Prostate gland (tissue), 2 donors: ENCODE results near the gene MALAT1. TPM values are rescaled to one million over a fixed set of nuclear protein-coding genes. Genes with fewer than 3 reads are reported as not detected.

Source experiments
- DNase-seq: peaks from one replicate; pipeline ENCODE4 v3.0.0-alpha.2; 2019; ENCODE audit warnings: low spot score
- H3K27ac ChIP-seq, 2 donors: fragments of 200-600 bp; sonication (generic); 2 replicates each; pipeline ENCODE4 v1.5.1; 2017 to 2019
- H3K27me3 ChIP-seq: fragments of 200-600 bp; sonication (generic); replicated peaks from 2 replicates; pipeline ENCODE4 v1.5.1; 2019; ENCODE audit not compliant: insufficient read depth
- H3K36me3 ChIP-seq, 2 donors: fragments of 200-600 bp; sonication (generic); 1 replicate in 1 of 2; 2 replicates in 1 of 2; pipeline versions ENCODE4 v1.5.1 to v1.8.1; 2017 to 2019
- H3K4me1 ChIP-seq: fragments of 200-600 bp; sonication (generic); replicated peaks from 2 replicates; pipeline ENCODE4 v1.5.1; 2019
- H3K4me3 ChIP-seq, 2 donors: fragments of 200-600 bp; sonication (generic); 2 replicates each; pipeline ENCODE4 v1.5.1; 2017 to 2019
- H3K9me3 ChIP-seq: fragments of 200-600 bp; sonication (generic); 2 replicates; pipeline ENCODE4 v1.5.1; 2017
- POLR2A ChIP-seq: fragments of 450-650 bp; IDR thresholded peaks from one replicate; pipeline ENCODE4 v1.6.1; 2016; ENCODE audit warnings: antibody characterized with exemption, mild to moderate bottlenecking
- POLR2AphosphoS5 ChIP-seq: sonication (generic); formaldehyde crosslinking; IDR thresholded peaks from one replicate; pipeline ENCODE4 v1.6.1; 2017; ENCODE audit warnings: antibody characterized with exemption
- WGBS: methylation state at CpG from one replicate; pipeline ENCODE4 v1.1.5; 2018; 5-methylcytosine and 5-hydroxymethylcytosine counted together
- intact Hi-C: fragments of 100-400 bp; cut with DNase I; formaldehyde crosslinking; loops from one replicate; pipeline ENCODE4 v1.14.2; 2022
- small RNA-seq, 2 donors: library from RNA; depleted of rRNA; stranded (forward); fragments of <200 nt; gene quantifications; one replicate each; pipeline ENCODE3, GENCODE V24; 2016
- total RNA-seq, 2 donors: library from RNA; depleted of rRNA; stranded (reverse); fragments of >200 nt; gene quantifications; one replicate each; pipeline ENCODE4 v1.1.0, GENCODE V29; 2016
- TF ChIP-seq, protein P1 (sequence below), 4 experiments: fragments of 200-600 bp in 2 of 4; fragments of 450-650 bp in 2 of 4; sonication (generic) in 2 of 4; IDR thresholded peaks; 1 replicate in 3 of 4; 2 replicates in 1 of 4; pipeline ENCODE4 v1.5.1; 2016 to 2019; ENCODE audit warnings: antibody characterized with exemption in 4 of 4, mild to moderate bottlenecking in 2 of 4, moderate library complexity in 2 of 4

Gene MALAT1
- total RNA-seq, 2 donors from 2014 or later: 5,964 to 9,097 TPM

DNA sequence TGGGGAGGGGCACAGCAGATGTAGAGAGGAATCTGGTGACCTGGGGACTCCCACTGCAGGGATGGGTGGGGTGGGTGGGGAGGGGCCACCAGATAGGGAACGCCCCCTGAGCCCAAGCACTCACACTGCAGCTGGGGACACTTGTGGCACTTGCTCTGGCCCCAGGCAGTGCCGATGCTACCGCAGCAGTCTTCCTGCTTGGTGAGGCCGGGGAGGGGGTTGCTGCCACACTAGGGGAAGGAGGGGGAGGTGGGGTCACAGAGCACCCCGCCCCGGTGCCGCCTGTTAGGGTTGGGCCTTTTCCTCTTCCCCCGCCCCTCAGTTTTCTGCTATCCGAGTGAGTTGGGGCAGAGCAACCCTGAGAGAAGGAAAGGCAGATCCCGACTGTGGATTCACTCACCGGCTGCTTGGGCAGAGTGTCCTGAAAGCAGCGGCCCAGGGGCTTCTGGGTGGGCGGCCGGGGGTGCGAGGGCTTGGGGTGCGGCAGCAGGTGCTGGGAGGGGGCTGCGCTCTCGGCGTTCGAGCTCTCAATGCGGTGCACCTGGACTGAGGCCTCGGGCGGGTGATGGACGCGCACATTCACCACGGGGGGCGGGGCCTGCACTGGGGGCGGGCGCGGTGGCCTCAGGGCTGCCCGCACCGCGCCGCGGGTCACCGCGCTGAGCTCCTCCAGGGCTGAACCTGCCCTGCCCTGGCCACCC is 54.6 kb downstream of the MALAT1 start:
- no peak overlapping the region for H3K27ac ChIP-seq
- H3K36me3 ChIP-seq: no peaks in the 10 kb centered on the region
- DNase-seq: no peak
- peaks cover 5% of the 10 kb centered on the region for H3K4me1 ChIP-seq
- no peak overlapping the region for H3K4me3 ChIP-seq
- no peaks in the 10 kb centered on the region for H3K27me3 ChIP-seq
- WGBS: 69% methylated on average over 30 of the region's 37 CpGs
- no peaks in the 10 kb centered on the region for H3K9me3 ChIP-seq
- TF ChIP-seq, protein P1, sequence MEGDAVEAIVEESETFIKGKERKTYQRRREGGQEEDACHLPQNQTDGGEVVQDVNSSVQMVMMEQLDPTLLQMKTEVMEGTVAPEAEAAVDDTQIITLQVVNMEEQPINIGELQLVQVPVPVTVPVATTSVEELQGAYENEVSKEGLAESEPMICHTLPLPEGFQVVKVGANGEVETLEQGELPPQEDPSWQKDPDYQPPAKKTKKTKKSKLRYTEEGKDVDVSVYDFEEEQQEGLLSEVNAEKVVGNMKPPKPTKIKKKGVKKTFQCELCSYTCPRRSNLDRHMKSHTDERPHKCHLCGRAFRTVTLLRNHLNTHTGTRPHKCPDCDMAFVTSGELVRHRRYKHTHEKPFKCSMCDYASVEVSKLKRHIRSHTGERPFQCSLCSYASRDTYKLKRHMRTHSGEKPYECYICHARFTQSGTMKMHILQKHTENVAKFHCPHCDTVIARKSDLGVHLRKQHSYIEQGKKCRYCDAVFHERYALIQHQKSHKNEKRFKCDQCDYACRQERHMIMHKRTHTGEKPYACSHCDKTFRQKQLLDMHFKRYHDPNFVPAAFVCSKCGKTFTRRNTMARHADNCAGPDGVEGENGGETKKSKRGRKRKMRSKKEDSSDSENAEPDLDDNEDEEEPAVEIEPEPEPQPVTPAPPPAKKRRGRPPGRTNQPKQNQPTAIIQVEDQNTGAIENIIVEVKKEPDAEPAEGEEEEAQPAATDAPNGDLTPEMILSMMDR (IDR thresholded peaks at IDR 0.05): no peak
- no peak for TF ChIP-seq POLR2A
- no peak for TF ChIP-seq POLR2AphosphoS5
- intact Hi-C loops: no loop called here

DNA sequence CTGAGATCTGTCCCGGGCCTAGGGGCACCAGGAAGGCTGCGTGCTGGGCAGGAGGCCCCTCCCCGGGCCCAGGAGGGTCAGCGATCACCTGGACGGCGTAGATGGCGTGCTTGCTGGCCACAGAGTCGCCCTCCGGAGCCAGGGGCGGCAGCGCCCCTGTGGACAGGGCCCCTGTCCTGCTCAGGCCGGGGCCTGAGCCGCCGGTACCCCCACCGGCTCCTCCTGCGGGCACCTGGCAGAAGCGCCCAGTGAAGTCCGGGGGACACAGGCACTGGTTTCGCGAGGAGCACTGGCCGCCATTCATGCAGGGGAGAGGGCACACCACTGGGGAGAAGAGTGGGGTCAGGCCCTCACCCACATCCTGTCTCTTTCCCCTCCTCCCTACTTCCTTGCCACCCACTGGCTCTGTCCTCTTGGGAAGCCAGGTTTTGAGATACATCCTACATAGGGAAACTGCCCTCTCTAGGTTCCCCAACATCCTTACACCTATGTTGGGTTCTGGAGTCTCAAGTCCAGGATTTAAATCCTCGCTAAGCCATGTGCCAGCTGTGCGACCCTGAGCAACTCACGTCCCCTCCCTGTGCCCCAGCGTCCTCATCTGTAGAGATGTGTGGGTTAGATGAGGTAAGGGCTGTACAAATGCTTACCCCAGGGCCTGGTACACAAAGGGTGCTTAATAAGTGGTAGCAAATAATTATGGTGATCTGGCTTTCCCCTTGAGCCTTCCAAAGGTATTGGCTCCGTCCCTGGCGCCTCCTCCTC is 55.4 kb downstream of the MALAT1 start:
- H3K4me1 ChIP-seq: peaks cover 13% of the 10 kb centered on the region
- intact Hi-C loops: no loop called here
- no peaks in the 10 kb centered on the region for H3K27me3 ChIP-seq
- no peaks in the 10 kb centered on the region for H3K36me3 ChIP-seq
- no peak overlapping the region for H3K4me3 ChIP-seq
- H3K9me3 ChIP-seq: no peaks in the 10 kb centered on the region
- DNase-seq: no peak
- WGBS: 71% methylated on average over 20 of the region's 27 CpGs
- no peak overlapping the region for H3K27ac ChIP-seq
- TF ChIP-seq POLR2AphosphoS5: no peak
- TF ChIP-seq, protein P1 (IDR thresholded peaks at IDR 0.05): no peak
- no peak for TF ChIP-seq POLR2A

DNA sequence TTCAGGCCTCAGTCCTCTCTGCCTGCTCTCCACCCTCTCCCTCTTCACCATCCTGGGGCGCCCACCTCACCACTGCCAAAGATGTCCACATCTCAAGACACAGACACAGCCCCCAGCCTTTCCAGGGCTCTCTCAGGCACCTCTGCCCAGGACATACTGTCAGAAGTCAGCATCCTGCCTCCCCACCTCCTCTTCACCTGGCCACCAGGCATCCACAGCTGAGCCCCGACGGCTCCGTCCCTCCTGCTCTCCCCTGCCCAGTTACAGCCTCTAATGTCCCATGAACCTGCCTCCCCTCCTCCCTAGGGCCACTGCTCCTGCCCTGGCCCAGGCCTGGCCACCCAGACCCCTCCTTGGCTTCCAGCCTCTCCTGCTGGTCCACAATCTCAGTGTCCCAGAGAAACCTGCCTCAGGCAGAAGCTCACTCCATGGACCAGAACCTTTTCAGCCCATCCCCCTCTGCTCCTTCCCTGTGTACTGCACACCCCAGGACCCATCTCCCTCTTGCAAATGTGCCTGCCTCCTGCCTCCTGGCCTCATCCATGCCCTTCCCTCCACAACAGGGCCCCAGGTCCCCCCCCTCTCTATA is 56.1 kb downstream of the MALAT1 start:
- Histone ChIP-seq H3K9me3 (no peaks in the 10 kb centered on the region), H3K27ac (no peak overlapping the region), H3K27me3 (no peaks in the 10 kb centered on the region), H3K36me3 (no peaks in the 10 kb centered on the region), H3K4me3 (no peak overlapping the region), H3K4me1 (peaks cover 13% of the 10 kb centered on the region)
- DNase-seq: no peak
- 57% methylated on average over 4 of the region's 4 CpGs for WGBS
- intact Hi-C loops: no loop called here
- TF ChIP-seq POLR2A: no peak

DNA sequence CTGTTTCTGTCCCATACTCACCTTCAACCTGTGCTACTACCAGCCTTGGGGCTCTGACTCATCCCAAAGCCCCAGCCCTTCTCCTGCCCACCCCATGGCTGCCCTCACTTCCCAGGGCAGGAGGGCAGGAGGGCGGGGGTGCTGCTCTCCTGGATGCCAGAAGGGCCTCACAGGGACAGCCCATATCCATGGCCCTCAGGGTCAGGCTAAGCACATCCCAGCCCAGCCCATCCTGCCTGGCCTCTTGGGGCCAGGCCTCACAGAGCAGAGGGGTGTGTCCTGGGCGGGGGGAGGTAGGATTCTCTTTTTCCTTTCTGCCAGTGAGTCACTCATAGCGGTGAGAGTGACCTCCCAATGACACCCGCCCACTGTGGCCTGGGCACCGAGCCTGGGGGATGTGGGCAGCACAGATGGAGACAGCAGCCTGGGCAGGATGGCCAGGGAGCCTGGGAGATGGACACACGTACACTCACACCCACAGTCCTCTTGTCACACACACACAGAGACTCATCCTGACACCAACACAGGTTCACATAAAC is 56.9 kb downstream of the MALAT1 start:
- peaks cover 13% of the 10 kb centered on the region for H3K4me1 ChIP-seq

More for the DNA sequence above, 56.9 kb downstream of the MALAT1 start:
- 41% methylated on average over 6 of the region's 6 CpGs for WGBS
- H3K9me3 ChIP-seq: no peaks in the 10 kb centered on the region
- no peaks in the 10 kb centered on the region for H3K27me3 ChIP-seq
- no peaks in the 10 kb centered on the region for H3K36me3 ChIP-seq
- H3K4me3 ChIP-seq: no peak overlapping the region
- DNase-seq: no peak
- H3K27ac ChIP-seq: peak overlapping the region in 1 of 2 donors; percentile 14
- intact Hi-C loops: no loop called here
- TF ChIP-seq, protein P1 (IDR thresholded peaks at IDR 0.05): no peak
- TF ChIP-seq POLR2AphosphoS5: no peak
- TF ChIP-seq POLR2A: peak; percentile 27

Small RNAs within 50 kb of the gene (small RNA-seq; reads per million reads assigned to genes)
- 0 reads per million in 2 donors for gene RF01684

Other genes starting within 250 kb of the MALAT1 start
- 10 to 100 TPM; 21.6 to 25.9 TPM for gene POLA2, start 237.1 kb upstream of the MALAT1 start, total RNA-seq
- 1 to 10 TPM; 7.7 to 8.7 TPM for gene CDC42EP2, start 184.2 kb upstream of the MALAT1 start, total RNA-seq
- gene DPF2, start 165.2 kb upstream of the MALAT1 start, total RNA-seq: 10 to 100 TPM; 39.3 to 74.1 TPM
- 1 to 10 TPM in 1 of 2 donors, under 1 TPM in 1; 0.27 to 4.7 TPM for gene TIGD3, start 144.3 kb upstream of the MALAT1 start, total RNA-seq
- gene SLC25A45, start 116.4 kb upstream of the MALAT1 start, total RNA-seq: 10 to 100 TPM; 11.7 to 13.3 TPM
- 100 to 1,000 TPM in 1 of 2 donors, 10 to 100 TPM in 1; 36.1 to 106 TPM for gene FRMD8, start 112.4 kb upstream of the MALAT1 start, total RNA-seq
- 1,000 to 10,000 TPM in 1 of 2 donors, 100 to 1,000 TPM in 1; 110 to 1,326 TPM for gene NEAT1, start 76.2 kb upstream of the MALAT1 start, total RNA-seq
- gene SCYL1, start 26.0 kb downstream of the MALAT1 start, total RNA-seq: 100 to 1,000 TPM; 125 to 177 TPM
- 100 to 1,000 TPM; 220 to 234 TPM for gene LTBP3, start 59.3 kb downstream of the MALAT1 start, total RNA-seq
- 10 to 100 TPM; 72.8 to 98.1 TPM for gene ZNRD2, start 71.4 kb downstream of the MALAT1 start, total RNA-seq
- gene FAM89B, start 73.5 kb downstream of the MALAT1 start, total RNA-seq: 10 to 100 TPM; 68.6 to 92.6 TPM
- 10 to 100 TPM; 68.2 to 98.7 TPM for gene EHBP1L1, start 77.0 kb downstream of the MALAT1 start, total RNA-seq
- under 1 TPM in 1 of 2 donors, not detected in 1; 0.74 TPM for gene KCNK7, start 96.8 kb downstream of the MALAT1 start, total RNA-seq
- gene MAP3K11, start 115.2 kb downstream of the MALAT1 start, total RNA-seq: 10 to 100 TPM; 42.7 to 67.9 TPM
- gene PCNX3, start 116.7 kb downstream of the MALAT1 start, total RNA-seq: 10 to 100 TPM; 32.0 to 67.9 TPM
- 10 to 100 TPM; 38.2 to 45.2 TPM for gene SIPA1, start 139.1 kb downstream of the MALAT1 start, total RNA-seq
- 10 to 100 TPM; 51.8 to 98.4 TPM for gene RELA, start 163.9 kb downstream of the MALAT1 start, total RNA-seq
- gene KAT5, start 213.2 kb downstream of the MALAT1 start, total RNA-seq: 100 to 1,000 TPM in 1 of 2 donors, 10 to 100 TPM in 1; 74.8 to 107 TPM
- gene RNASEH2C, start 221.8 kb downstream of the MALAT1 start, total RNA-seq: 100 to 1,000 TPM in 1 of 2 donors, 10 to 100 TPM in 1; 78.0 to 166 TPM